IPS-11a (cell line): ENCODE results near the gene HLA-DPB1.

ENCODE experiments used
- H3K4me3 ChIP-seq: one replicate; pipeline ENCODE4 v1.5.1; 2013; ENCODE audit warnings: low read depth, low read length, control low read depth

The HLA-DPB1 gene

DNA sequence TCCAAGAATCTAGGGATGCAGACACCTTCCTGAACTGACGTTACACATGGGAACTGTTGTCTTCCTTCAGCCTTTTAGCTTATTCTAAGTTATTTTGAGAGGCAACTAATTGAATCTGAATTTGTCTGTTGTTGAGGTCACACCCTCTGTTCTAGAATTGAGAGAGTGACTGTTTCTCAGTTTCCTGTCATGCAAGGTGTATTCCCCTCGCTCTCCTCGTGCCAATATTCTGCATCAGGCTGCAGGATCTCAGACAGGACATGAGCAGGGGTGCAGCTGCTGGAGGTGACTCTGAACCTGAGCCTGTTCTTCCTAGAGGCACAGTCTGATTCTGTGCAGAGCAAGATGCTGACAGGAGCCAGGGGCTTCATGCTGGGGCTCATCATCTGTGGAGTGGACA lies 52.5 kb downstream of the HLA-DPB1 start:
- no peak overlapping the region for H3K4me3 ChIP-seq

DNA sequence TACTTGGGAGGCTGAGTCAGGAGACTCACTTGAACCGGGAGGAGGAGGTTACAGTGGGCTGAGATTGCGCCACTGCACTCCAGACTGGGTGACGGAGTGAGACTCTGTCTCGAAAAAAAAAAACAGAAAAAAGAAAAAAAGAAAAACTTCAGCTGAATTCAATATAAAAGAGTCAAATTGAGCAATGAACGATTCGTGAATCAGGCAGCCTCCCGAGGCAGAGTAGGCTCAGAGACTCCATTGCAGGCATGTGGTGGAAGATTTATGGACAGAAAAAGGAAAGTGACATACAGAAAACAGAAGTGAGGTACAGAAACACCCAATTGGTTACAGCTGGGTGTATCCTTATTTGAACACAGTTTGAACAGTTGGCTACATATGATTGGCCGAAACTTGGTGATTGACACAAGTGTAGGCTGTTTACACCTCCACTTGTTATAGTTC lies 56.3 kb downstream of the HLA-DPB1 start:
- H3K4me3 ChIP-seq, result no peak overlapping the region

DNA sequence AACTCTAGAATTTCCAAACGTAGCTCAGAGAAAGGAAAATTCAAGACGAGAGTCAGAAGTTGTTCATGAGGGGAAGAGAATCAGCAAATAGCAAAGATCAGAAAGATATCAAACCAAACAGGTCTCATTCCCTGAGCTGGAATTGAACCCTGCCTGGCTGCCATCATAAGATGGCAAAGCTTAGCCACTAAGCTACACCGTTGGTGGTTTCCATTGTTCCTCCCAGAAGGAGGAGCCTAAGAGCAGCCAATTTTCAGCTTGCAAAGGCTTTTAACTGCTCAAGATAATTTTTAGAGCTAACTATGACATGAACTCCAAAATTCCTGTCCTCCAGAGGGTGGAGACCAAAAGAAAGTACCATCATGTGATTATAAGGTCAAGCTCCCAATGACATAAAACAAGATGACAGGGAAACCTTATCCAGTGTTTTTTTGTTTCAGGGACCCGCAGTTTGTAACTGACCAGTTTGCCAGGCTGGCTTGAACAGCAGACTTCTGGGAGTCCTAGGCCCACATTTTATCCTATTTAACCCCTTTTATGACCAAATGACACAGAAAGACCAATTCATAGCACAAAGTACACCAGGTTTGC lies 60.6 kb downstream of the HLA-DPB1 start:
- no peak overlapping the region for H3K4me3 ChIP-seq
